SU-DHL-6 (cell line): ENCODE data around the gene GABBR2.

ENCODE experiments used
- EZH2phosphoT487 ChIP-seq: fragments of 200-600 bp; sonication (generic), shearing (Covaris generic); conservative IDR thresholded peaks from 2 replicates; pipeline ENCODE4 v1.6.1; 2018; ENCODE audit warnings: mild to moderate bottlenecking, antibody characterized with exemption, low read length, moderate library complexity, mixed read lengths
- TF ChIP-seq, protein P1 (sequence below): fragments of 200-600 bp; sonication (generic); IDR thresholded peaks from one replicate; pipeline ENCODE4 v1.5.1; 2017; ENCODE audit warnings: antibody characterized with exemption, mild to moderate bottlenecking, low read length, moderate library complexity; ENCODE audit not compliant: insufficient read depth, poor library complexity, severe bottlenecking

DNA sequence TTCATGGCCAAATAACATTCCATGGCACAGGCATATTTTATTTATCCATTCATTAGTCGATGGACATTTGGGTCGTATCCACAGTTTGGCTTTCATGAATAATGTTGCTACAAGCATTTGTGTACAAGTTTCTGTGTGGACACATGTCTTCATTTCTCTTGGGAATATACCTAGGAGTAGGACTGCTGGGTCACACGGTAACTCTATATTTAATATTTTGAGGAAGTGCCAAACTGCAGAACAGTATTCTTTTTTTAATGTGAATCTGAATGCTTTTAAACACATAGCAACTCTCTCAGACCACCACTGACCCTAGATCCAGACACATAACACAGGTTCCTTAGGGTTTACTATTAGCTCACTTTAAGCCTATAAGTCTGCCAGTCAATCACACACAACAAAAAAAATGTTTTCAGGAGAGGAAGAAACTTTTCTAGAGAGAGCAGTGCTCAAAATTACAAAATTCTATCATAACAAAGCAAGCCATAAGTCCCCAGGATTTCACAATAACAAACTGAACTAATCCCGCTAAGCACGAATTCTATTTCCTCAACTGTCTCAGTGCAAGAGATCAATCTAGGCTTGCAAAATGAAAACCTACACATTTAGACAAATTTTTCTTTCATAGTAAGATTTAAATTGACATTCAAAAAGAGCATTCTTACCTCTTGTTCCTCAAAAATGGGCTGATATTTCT, 41.8 kb upstream of the GABBR2 start:
- TF ChIP-seq, protein P1, sequence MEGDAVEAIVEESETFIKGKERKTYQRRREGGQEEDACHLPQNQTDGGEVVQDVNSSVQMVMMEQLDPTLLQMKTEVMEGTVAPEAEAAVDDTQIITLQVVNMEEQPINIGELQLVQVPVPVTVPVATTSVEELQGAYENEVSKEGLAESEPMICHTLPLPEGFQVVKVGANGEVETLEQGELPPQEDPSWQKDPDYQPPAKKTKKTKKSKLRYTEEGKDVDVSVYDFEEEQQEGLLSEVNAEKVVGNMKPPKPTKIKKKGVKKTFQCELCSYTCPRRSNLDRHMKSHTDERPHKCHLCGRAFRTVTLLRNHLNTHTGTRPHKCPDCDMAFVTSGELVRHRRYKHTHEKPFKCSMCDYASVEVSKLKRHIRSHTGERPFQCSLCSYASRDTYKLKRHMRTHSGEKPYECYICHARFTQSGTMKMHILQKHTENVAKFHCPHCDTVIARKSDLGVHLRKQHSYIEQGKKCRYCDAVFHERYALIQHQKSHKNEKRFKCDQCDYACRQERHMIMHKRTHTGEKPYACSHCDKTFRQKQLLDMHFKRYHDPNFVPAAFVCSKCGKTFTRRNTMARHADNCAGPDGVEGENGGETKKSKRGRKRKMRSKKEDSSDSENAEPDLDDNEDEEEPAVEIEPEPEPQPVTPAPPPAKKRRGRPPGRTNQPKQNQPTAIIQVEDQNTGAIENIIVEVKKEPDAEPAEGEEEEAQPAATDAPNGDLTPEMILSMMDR = no peak
- TF ChIP-seq EZH2phosphoT487 = no peak
